WTC11 (cell line): Measurements from ENCODE around the gene SLC12A8. TPM values are rescaled to one million over a fixed set of nuclear protein-coding genes. Genes with fewer than 3 reads are reported as not detected.

Experiments
- ATAC-seq: fragments of 200-7000 bp; cut with Tn5 transposase; 2 replicates; pipeline ENCODE4 v1.10.0; 2021; ENCODE audit warnings: mild to moderate bottlenecking, moderate library complexity
- CTCF ChIA-PET: fragments of 300-600 bp; sonication (Branson Sonifier 250); formaldehyde crosslinking; loops from one replicate; lab custom pipeline; 2021; ENCODE audit warnings: antibody characterized with exemption; lab: Charles Lee
- POLR2A ChIA-PET: fragments of 350-600 bp; sonication (Branson Sonifier 250); formaldehyde crosslinking; loops from one replicate; lab custom pipeline; 2021; ENCODE audit warnings: antibody characterized with exemption; lab: Charles Lee
- DNase-seq: peaks from one replicate; pipeline ENCODE4 v3.0.0; 2021; ENCODE audit warnings: low spot score
- H3K27ac Mint-ChIP-seq: 2 replicates; pipeline ENCODE4 v1.8.0; 2021; ENCODE audit warnings: mixed read lengths
- H3K27me3 Mint-ChIP-seq: 2 replicates; pipeline ENCODE4 v1.8.0; 2021; ENCODE audit warnings: low read depth, mild to moderate bottlenecking, moderate library complexity, mixed read lengths
- H3K36me3 Mint-ChIP-seq: 2 replicates; pipeline ENCODE4 v1.8.0; 2021; ENCODE audit warnings: mixed read lengths
- H3K4me1 Mint-ChIP-seq: 2 replicates; pipeline ENCODE4 v1.8.0; 2022; ENCODE audit warnings: mixed read lengths
- H3K4me3 Mint-ChIP-seq: 2 replicates; pipeline ENCODE4 v1.8.0; 2021; ENCODE audit warnings: mild to moderate bottlenecking, moderate library complexity, mixed read lengths
- H3K9me3 Mint-ChIP-seq: 2 replicates; pipeline ENCODE4 v1.8.0; 2021; ENCODE audit warnings: mixed read lengths
- ESRRA ChIP-seq: sonication (generic); formaldehyde crosslinking; IDR thresholded peaks from 2 replicates; pipeline ENCODE4 v1.8.1; 2022; ENCODE audit warnings: mild to moderate bottlenecking, missing genetic modification reagents, borderline replicate concordance
- GABPB1 ChIP-seq: sonication (generic); formaldehyde crosslinking; IDR thresholded peaks from 2 replicates; pipeline ENCODE4 v1.8.1; 2023; ENCODE audit warnings: mild to moderate bottlenecking, missing genetic modification reagents
- GTF2I ChIP-seq: fragments of 250-450 bp; sonication (Bioruptor Pico); conservative IDR thresholded peaks from 2 replicates; pipeline ENCODE4 v1.4.0; 2021; ENCODE audit warnings: mild to moderate bottlenecking
- IRF2 ChIP-seq: sonication (generic); formaldehyde crosslinking; IDR thresholded peaks from 2 replicates; pipeline ENCODE4 v1.8.0; 2022; ENCODE audit warnings: low read depth, missing genetic modification reagents, borderline replicate concordance
- NFE2L1 ChIP-seq: sonication (generic); formaldehyde crosslinking; IDR thresholded peaks from 2 replicates; pipeline ENCODE4 v1.8.1; 2023; ENCODE audit warnings: missing genetic modification reagents
- SMAD4 ChIP-seq: sonication (generic); formaldehyde crosslinking; IDR thresholded peaks from 2 replicates; pipeline ENCODE4 v1.8.0; 2022; ENCODE audit warnings: mild to moderate bottlenecking, missing genetic modification reagents
- ZNF138 ChIP-seq: sonication (generic); formaldehyde crosslinking; conservative IDR thresholded peaks from 2 replicates; pipeline ENCODE4 v1.8.1; 2022; ENCODE audit warnings: mild to moderate bottlenecking, moderate library complexity, missing genetic modification reagents
- ZNF263 ChIP-seq: sonication (generic); formaldehyde crosslinking; IDR thresholded peaks from 2 replicates; pipeline ENCODE4 v1.8.1; 2022; ENCODE audit warnings: low read depth, mild to moderate bottlenecking, moderate library complexity, missing genetic modification reagents
- total RNA-seq: library from RNA; stranded (reverse); gene quantifications from 3 replicates; pipeline ENCODE4 v1.2.3, GENCODE V29; 2021
- TF ChIP-seq, protein P1 (sequence below): fragments of 200-600 bp; IDR thresholded peaks from 2 replicates; pipeline ENCODE4 v1.8.0; 2022; ENCODE audit warnings: antibody characterized with exemption
- TF ChIP-seq, protein P2 (sequence below): sonication (generic); formaldehyde crosslinking; IDR thresholded peaks from 2 replicates; pipeline ENCODE4 v1.8.1; 2023; ENCODE audit warnings: mild to moderate bottlenecking, missing genetic modification reagents, moderate library complexity
- TF ChIP-seq, protein P3 (sequence below): fragments of 250-450 bp; sonication (Bioruptor Pico); IDR thresholded peaks from 2 replicates; pipeline ENCODE4 v1.9.0; 2021; ENCODE audit warnings: mild to moderate bottlenecking, borderline replicate concordance
- TF ChIP-seq, protein P4 (sequence below): sonication (generic); formaldehyde crosslinking; IDR thresholded peaks from 2 replicates; pipeline ENCODE4 v1.8.1; 2023; ENCODE audit warnings: mild to moderate bottlenecking, missing genetic modification reagents
- TF ChIP-seq, protein P5 (sequence below): sonication (generic); formaldehyde crosslinking; IDR thresholded peaks from 2 replicates; pipeline ENCODE4 v1.8.1; 2023; ENCODE audit warnings: mild to moderate bottlenecking, missing genetic modification reagents
- TF ChIP-seq, protein P6 (sequence below): sonication (generic); formaldehyde crosslinking; IDR thresholded peaks from 2 replicates; pipeline ENCODE4 v1.8.0; 2022; ENCODE audit warnings: mild to moderate bottlenecking, missing genetic modification reagents
- TF ChIP-seq, protein P7 (sequence below): sonication (generic); formaldehyde crosslinking; conservative IDR thresholded peaks from 2 replicates; pipeline ENCODE4 v1.8.1; 2022; ENCODE audit warnings: mild to moderate bottlenecking, missing genetic modification reagents

SLC12A8 gene
- total RNA-seq, 1 experiment from 2014 or later = 9.1 TPM

DNA sequence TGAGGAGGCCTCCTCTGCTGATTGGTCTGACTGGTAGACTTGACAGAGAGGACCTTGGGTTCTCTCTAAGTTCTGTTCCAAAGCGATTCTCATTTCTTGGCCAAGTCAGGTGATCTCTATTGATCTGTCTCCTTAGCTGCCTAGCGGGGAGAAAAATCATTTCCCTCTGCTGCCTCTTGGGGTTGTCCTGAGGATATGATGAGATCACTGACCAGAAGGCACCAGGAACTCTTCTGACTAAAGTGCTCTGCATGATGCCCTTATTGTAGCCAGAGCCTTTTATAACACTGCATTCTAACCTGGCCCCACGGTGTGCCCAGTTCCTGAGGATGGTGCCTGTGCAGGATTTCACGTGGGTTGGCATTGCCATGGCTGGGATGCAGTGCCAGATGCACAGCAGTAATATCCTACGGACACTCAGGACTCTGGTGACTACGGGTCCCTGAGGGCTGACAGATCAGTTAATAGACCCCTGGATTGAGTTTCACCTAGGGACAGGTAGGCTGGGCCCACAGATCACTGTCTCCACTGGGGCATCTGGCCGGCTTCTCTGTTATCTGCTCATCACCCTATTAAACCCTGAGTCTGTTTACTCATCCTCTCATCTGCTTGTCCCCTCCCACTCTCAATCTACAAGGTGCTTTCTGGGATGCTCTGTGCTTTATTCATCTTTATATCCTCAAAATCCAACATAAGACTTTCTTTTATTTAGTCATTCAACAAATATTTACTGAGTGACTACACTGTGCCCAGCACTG is 152.9 kb downstream of the SLC12A8 start:
- Mint-ChIP-seq H3K4me3 (no peak overlapping the region), H3K27ac (no peak overlapping the region), H3K9me3 (peaks cover 5% of the 10 kb centered on the region), H3K27me3 (peaks cover 49% of the 10 kb centered on the region), H3K36me3 (no peaks in the 10 kb centered on the region), H3K4me1 (peaks cover 24% of the 10 kb centered on the region)
- peak; percentile 5; the same call in 1 of the 2 replicates for ATAC-seq
- no peak for TF ChIP-seq SMAD4 (CRISPR knock-in tag)
- ChIA-PET CTCF (no interaction called here), POLR2A (no interaction called here)
- DNase-seq = no peak

DNA sequence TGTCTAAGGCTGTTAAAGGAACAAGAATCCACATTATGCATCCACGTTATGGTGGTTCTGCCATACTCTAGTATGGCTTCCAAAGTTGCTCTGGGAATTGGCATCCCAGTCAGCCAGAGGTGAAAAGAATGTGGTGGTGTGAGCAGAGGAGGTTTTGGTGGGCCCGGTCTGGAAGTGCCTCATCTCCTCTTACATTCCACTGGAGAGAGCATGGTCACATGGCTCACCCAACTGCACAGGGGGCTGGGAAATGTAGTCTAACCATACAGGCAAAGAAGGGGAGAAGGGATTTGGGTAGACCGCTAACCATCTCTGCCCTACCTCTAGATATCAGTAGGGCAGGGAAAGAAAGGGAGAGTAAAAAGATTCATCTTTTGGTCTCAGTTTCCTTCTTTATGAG is 153.6 kb downstream of the SLC12A8 start:
- TF ChIP-seq ZNF263 (CRISPR knock-in tag) (no peak), GTF2I (no peak), NFE2L1 (CRISPR knock-in tag) (no peak), GABPB1 (CRISPR knock-in tag) (no peak), SMAD4 (CRISPR knock-in tag) (no peak), ESRRA (CRISPR knock-in tag) (no peak), IRF2 (CRISPR knock-in tag) (no peak), ZNF138 (CRISPR knock-in tag) (no peak)
- TF ChIP-seq, protein P1, sequence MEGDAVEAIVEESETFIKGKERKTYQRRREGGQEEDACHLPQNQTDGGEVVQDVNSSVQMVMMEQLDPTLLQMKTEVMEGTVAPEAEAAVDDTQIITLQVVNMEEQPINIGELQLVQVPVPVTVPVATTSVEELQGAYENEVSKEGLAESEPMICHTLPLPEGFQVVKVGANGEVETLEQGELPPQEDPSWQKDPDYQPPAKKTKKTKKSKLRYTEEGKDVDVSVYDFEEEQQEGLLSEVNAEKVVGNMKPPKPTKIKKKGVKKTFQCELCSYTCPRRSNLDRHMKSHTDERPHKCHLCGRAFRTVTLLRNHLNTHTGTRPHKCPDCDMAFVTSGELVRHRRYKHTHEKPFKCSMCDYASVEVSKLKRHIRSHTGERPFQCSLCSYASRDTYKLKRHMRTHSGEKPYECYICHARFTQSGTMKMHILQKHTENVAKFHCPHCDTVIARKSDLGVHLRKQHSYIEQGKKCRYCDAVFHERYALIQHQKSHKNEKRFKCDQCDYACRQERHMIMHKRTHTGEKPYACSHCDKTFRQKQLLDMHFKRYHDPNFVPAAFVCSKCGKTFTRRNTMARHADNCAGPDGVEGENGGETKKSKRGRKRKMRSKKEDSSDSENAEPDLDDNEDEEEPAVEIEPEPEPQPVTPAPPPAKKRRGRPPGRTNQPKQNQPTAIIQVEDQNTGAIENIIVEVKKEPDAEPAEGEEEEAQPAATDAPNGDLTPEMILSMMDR = no peak
- TF ChIP-seq, protein P2, sequence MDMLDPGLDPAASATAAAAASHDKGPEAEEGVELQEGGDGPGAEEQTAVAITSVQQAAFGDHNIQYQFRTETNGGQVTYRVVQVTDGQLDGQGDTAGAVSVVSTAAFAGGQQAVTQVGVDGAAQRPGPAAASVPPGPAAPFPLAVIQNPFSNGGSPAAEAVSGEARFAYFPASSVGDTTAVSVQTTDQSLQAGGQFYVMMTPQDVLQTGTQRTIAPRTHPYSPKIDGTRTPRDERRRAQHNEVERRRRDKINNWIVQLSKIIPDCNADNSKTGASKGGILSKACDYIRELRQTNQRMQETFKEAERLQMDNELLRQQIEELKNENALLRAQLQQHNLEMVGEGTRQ (CRISPR knock-in tag) = peak; percentile 88
- TF ChIP-seq, protein P3, sequence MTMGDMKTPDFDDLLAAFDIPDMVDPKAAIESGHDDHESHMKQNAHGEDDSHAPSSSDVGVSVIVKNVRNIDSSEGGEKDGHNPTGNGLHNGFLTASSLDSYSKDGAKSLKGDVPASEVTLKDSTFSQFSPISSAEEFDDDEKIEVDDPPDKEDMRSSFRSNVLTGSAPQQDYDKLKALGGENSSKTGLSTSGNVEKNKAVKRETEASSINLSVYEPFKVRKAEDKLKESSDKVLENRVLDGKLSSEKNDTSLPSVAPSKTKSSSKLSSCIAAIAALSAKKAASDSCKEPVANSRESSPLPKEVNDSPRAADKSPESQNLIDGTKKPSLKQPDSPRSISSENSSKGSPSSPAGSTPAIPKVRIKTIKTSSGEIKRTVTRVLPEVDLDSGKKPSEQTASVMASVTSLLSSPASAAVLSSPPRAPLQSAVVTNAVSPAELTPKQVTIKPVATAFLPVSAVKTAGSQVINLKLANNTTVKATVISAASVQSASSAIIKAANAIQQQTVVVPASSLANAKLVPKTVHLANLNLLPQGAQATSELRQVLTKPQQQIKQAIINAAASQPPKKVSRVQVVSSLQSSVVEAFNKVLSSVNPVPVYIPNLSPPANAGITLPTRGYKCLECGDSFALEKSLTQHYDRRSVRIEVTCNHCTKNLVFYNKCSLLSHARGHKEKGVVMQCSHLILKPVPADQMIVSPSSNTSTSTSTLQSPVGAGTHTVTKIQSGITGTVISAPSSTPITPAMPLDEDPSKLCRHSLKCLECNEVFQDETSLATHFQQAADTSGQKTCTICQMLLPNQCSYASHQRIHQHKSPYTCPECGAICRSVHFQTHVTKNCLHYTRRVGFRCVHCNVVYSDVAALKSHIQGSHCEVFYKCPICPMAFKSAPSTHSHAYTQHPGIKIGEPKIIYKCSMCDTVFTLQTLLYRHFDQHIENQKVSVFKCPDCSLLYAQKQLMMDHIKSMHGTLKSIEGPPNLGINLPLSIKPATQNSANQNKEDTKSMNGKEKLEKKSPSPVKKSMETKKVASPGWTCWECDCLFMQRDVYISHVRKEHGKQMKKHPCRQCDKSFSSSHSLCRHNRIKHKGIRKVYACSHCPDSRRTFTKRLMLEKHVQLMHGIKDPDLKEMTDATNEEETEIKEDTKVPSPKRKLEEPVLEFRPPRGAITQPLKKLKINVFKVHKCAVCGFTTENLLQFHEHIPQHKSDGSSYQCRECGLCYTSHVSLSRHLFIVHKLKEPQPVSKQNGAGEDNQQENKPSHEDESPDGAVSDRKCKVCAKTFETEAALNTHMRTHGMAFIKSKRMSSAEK (CRISPR knock-in tag) = no peak
- TF ChIP-seq, protein P4, sequence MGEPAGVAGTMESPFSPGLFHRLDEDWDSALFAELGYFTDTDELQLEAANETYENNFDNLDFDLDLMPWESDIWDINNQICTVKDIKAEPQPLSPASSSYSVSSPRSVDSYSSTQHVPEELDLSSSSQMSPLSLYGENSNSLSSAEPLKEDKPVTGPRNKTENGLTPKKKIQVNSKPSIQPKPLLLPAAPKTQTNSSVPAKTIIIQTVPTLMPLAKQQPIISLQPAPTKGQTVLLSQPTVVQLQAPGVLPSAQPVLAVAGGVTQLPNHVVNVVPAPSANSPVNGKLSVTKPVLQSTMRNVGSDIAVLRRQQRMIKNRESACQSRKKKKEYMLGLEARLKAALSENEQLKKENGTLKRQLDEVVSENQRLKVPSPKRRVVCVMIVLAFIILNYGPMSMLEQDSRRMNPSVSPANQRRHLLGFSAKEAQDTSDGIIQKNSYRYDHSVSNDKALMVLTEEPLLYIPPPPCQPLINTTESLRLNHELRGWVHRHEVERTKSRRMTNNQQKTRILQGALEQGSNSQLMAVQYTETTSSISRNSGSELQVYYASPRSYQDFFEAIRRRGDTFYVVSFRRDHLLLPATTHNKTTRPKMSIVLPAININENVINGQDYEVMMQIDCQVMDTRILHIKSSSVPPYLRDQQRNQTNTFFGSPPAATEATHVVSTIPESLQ (CRISPR knock-in tag) = no peak
- TF ChIP-seq, protein P5, sequence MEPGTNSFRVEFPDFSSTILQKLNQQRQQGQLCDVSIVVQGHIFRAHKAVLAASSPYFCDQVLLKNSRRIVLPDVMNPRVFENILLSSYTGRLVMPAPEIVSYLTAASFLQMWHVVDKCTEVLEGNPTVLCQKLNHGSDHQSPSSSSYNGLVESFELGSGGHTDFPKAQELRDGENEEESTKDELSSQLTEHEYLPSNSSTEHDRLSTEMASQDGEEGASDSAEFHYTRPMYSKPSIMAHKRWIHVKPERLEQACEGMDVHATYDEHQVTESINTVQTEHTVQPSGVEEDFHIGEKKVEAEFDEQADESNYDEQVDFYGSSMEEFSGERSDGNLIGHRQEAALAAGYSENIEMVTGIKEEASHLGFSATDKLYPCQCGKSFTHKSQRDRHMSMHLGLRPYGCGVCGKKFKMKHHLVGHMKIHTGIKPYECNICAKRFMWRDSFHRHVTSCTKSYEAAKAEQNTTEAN (CRISPR knock-in tag) = no peak
- TF ChIP-seq, protein P6, sequence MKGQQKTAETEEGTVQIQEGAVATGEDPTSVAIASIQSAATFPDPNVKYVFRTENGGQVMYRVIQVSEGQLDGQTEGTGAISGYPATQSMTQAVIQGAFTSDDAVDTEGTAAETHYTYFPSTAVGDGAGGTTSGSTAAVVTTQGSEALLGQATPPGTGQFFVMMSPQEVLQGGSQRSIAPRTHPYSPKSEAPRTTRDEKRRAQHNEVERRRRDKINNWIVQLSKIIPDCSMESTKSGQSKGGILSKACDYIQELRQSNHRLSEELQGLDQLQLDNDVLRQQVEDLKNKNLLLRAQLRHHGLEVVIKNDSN (CRISPR knock-in tag) = peak; percentile 87
- TF ChIP-seq, protein P7, sequence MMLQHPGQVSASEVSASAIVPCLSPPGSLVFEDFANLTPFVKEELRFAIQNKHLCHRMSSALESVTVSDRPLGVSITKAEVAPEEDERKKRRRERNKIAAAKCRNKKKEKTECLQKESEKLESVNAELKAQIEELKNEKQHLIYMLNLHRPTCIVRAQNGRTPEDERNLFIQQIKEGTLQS (CRISPR knock-in tag) = no peak
- H3K27ac Mint-ChIP-seq = no peak overlapping the region
- CTCF ChIA-PET = interaction anchor here (0.8 kb wide), 1 partner anchor 91 kb away, joined by 4 read pairs; no protein-coding TSS in a partner anchor

More for the DNA sequence above, 153.6 kb downstream of the SLC12A8 start:
- H3K9me3 Mint-ChIP-seq = no peaks in the 10 kb centered on the region
- no peaks in the 10 kb centered on the region for H3K36me3 Mint-ChIP-seq
- H3K4me3 Mint-ChIP-seq = no peak overlapping the region
- peaks cover 31% of the 10 kb centered on the region for H3K4me1 Mint-ChIP-seq
- DNase-seq = no peak
- peak; percentile 11 for ATAC-seq
- POLR2A ChIA-PET = no interaction called here
- H3K27me3 Mint-ChIP-seq = peaks cover 56% of the 10 kb centered on the region
